A673 (cell line): ENCODE measurements around the gene ADAMTS12.

Source experiments
- CTCF ChIP-seq: fragments of 300-800, 200-600 bp; sonication (generic); conservative IDR thresholded peaks from 2 replicates; pipeline ENCODE4 v1.5.1; 2017; ENCODE audit warnings: low read depth, mild to moderate bottlenecking, antibody characterized with exemption, low read length, moderate library complexity, mixed read lengths
- EZH2 ChIP-seq: fragments of 200-600 bp; sonication (generic); IDR thresholded peaks from 2 replicates; pipeline ENCODE4 v1.6.1; 2017; ENCODE audit warnings: borderline replicate concordance, low read depth, mild to moderate bottlenecking, mixed read lengths, antibody characterized with exemption, low read length; ENCODE audit not compliant: poor library complexity, severe bottlenecking

DNA sequence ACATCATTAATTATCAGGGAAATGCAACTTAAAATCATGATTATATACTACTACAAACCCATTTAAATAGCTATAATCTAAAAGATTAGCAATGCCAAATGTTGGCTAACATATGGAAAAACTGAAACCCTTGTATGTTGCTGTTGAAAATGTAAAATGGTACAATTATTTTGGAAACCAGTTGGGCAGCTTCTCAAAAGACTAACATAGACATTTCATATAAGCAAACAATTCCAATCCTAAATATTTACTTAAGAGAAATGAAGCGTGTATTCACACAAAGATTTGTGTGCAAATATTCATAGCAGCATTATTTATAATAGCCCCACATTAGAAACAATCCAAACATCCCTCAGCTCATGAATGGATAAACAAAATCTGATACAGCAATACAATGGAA, 106.2 kb downstream of the ADAMTS12 start:
- TF ChIP-seq CTCF (no peak), EZH2 (no peak)
